GM06990 (cell line): ENCODE results near the gene THRA.

Experiments used
- DNase-seq: peaks from one replicate; pipeline ENCODE4 v3.0.0-alpha.2; 2011; ENCODE audit not compliant: insufficient read length; ENCODE audit errors: extremely low read depth
- H3K27me3 ChIP-seq: replicated peaks from 2 replicates; pipeline ENCODE4 v1.6.0; 2011; ENCODE audit warnings: low read length; ENCODE audit not compliant: control insufficient read depth, insufficient read depth
- H3K36me3 ChIP-seq: 2 replicates; pipeline ENCODE4 v1.5.1; 2011; ENCODE audit warnings: low read length; ENCODE audit not compliant: control insufficient read depth, insufficient read depth
- H3K4me3 ChIP-seq: replicated peaks from 2 replicates; pipeline ENCODE4 v1.5.1; 2011; ENCODE audit warnings: low read depth, mild to moderate bottlenecking, control low read depth, low read length
- CTCF ChIP-seq: IDR thresholded peaks from 2 replicates; pipeline ENCODE4 v1.5.1; 2011; ENCODE audit warnings: low read length, control low read depth, mild to moderate bottlenecking, inconsistent platforms; ENCODE audit not compliant: insufficient read depth, poor library complexity, severe bottlenecking

Gene THRA

GRCh38 chr17:40110026-40110845 lies 47.5 kb downstream of the THRA start:
- DNase-seq = no peak
- TF ChIP-seq CTCF = no peak
- Histone ChIP-seq H3K36me3 (no peaks in the 10 kb centered on the region), H3K4me3 (no peak overlapping the region), H3K27me3 (no peaks in the 10 kb centered on the region)

- H3K27me3 ChIP-seq = no peaks in the 10 kb centered on the region
- no peaks in the 10 kb centered on the region for H3K36me3 ChIP-seq
- peak; percentile 63 for DNase-seq
- peak; percentile 84 for TF ChIP-seq CTCF
- no peak overlapping the region for H3K4me3 ChIP-seq
Measured at GRCh38 chr17:40111221-40112128, 48.7 kb downstream of the THRA start.

GRCh38 chr17:40112191-40112711 lies 49.5 kb downstream of the THRA start:
- no peak for DNase-seq
- H3K4me3 ChIP-seq = no peak overlapping the region
- no peaks in the 10 kb centered on the region for H3K27me3 ChIP-seq
- H3K36me3 ChIP-seq = no peaks in the 10 kb centered on the region
- no peak for TF ChIP-seq CTCF

GRCh38 chr17:40112718-40113109 lies 49.9 kb downstream of the THRA start:
- no peak for DNase-seq
- Histone ChIP-seq H3K27me3 (no peaks in the 10 kb centered on the region), H3K4me3 (no peak overlapping the region), H3K36me3 (no peaks in the 10 kb centered on the region)
- TF ChIP-seq CTCF = no peak

- H3K4me3 ChIP-seq = peak overlapping the region; percentile 64
- no peaks in the 10 kb centered on the region for H3K36me3 ChIP-seq
- peak; percentile 90 for TF ChIP-seq CTCF
- DNase-seq = peak; percentile 82
- no peaks in the 10 kb centered on the region for H3K27me3 ChIP-seq
Measured at GRCh38 chr17:40113110-40113906, 50.5 kb downstream of the THRA start.
